ENCODE data around the gene CSRNP2. TPM values are rescaled to one million over a fixed set of nuclear protein-coding genes. Genes with fewer than 3 reads are reported as not detected.

CSRNP2 gene
- total RNA-seq, 2 donors from 2014 or later = 13.6 to 17.1 TPM

DNA sequence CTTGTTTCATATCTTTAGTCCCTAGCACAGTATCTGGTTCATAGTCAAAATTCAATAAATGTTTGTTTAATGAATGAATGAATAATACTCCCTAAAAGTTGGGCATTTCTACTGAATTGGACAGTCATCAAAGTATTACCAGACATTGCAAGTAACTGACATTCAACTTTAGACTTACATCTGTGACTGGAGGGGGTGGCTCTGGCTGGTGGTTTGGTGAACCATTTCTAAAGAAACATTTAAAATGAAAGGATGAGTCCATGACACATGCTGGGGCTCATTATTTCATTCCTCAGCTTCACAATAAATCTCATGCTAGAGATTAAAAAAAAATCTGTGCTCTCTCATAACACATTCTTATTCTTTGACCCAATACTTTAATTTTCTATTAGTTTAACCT, 20.6 kb upstream of the CSRNP2 start:
- H3K4me3 ChIP-seq = no peak overlapping the region
- H3K36me3 ChIP-seq = peaks cover 8% of the 10 kb centered on the region
- TF ChIP-seq, protein P1, sequence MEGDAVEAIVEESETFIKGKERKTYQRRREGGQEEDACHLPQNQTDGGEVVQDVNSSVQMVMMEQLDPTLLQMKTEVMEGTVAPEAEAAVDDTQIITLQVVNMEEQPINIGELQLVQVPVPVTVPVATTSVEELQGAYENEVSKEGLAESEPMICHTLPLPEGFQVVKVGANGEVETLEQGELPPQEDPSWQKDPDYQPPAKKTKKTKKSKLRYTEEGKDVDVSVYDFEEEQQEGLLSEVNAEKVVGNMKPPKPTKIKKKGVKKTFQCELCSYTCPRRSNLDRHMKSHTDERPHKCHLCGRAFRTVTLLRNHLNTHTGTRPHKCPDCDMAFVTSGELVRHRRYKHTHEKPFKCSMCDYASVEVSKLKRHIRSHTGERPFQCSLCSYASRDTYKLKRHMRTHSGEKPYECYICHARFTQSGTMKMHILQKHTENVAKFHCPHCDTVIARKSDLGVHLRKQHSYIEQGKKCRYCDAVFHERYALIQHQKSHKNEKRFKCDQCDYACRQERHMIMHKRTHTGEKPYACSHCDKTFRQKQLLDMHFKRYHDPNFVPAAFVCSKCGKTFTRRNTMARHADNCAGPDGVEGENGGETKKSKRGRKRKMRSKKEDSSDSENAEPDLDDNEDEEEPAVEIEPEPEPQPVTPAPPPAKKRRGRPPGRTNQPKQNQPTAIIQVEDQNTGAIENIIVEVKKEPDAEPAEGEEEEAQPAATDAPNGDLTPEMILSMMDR (IDR thresholded peaks at IDR 0.05) = no peak
- intact Hi-C loops (cut with DNase I) = no loop called here
- no peak overlapping the region for H3K9ac ChIP-seq (ENCODE audit: low read depth in 2 of 2, low read length in 2 of 2)
- no peaks in the 10 kb centered on the region for H3K4me1 ChIP-seq
- no peaks in the 10 kb centered on the region for H3K9me3 ChIP-seq
- DNase-seq = no peak
- no peak overlapping the region for H3K27ac ChIP-seq
- H3K27me3 ChIP-seq = no peaks in the 10 kb centered on the region

DNA sequence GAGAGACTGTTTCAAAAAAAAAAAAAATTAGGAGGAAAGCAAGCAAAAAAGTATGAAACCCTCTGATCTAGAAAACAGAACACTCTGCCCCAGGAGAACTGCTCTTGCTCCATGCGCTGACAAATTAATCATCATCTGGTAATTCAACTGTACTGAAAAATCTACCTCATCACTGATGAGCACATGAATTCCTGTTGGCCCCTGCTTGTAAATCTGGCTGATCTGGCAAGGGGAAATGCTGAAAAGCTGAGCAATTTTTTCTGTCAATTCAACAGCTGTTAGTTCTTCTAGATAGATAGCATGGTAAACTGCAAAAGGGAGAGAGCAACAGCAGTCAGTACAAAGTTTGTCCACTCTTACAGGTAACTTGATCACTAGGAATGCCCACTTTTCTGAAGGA, 15.2 kb upstream of the CSRNP2 start:
- no peak for DNase-seq
- no peaks in the 10 kb centered on the region for H3K9me3 ChIP-seq
- no peak overlapping the region for H3K27ac ChIP-seq
- no peaks in the 10 kb centered on the region for H3K4me1 ChIP-seq
- no peak overlapping the region for H3K9ac ChIP-seq (ENCODE audit: low read depth in 2 of 2, low read length in 2 of 2)
- TF ChIP-seq, protein P1 (IDR thresholded peaks at IDR 0.05) = no peak
- H3K36me3 ChIP-seq = peaks cover 8% of the 10 kb centered on the region
- H3K4me3 ChIP-seq = no peak overlapping the region
- H3K27me3 ChIP-seq = no peaks in the 10 kb centered on the region
- intact Hi-C loops (cut with DNase I) = no loop called here

DNA sequence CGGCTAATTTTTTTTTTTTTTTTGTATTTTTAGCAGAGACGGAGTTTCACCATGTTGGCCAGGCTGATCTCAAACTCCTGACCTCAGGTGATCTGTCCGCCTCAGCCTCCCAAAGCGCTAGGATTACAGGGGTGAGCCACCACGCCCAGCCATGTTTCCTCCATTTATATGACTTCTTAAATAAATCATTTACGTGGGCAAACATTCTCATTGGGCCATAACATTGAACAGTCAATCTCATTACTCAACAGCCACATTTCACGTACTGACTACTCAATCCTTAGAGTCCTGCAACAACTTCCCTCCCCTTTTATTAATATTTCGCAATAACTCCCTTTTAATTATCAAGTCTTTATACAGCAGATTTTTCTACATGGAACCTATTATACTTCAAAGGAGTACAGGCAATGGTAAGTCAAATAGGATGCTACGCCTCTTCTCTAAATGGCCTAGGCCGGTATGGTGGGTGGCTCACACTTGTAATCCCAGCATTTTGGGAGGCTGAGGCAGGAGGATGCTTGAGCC, 7.4 kb upstream of the CSRNP2 start:
- TF ChIP-seq, protein P1 (IDR thresholded peaks at IDR 0.05) = no peak
- Histone ChIP-seq H3K27me3 (no peaks in the 10 kb centered on the region), H3K27ac (no peak overlapping the region), H3K4me3 (no peak overlapping the region), H3K4me1 (no peaks in the 10 kb centered on the region), H3K9ac (ENCODE audit: low read depth in 2 of 2, low read length in 2 of 2) (no peak overlapping the region), H3K9me3 (no peaks in the 10 kb centered on the region), H3K36me3 (no peaks in the 10 kb centered on the region)
- intact Hi-C loops (cut with DNase I) = no loop called here
- DNase-seq = no peak

DNA sequence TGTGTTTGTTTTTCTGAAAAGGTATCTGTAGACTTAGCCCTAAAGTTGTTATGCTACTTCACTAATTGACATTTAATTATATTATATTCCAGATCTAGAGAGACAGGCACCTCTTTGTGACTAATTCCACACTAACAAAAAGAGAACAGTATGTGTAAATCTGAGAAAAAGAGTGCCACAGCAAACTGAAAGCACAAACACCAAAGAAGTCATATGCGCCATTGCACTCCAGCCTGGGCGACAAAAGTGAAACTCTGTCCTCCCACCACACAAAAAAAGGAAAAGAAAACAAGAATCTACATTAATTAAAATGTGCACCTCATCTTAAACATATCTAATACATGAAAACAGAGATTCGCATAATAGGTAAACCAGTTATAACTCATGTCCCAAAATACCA, 4.4 kb upstream of the CSRNP2 start:
- Histone ChIP-seq H3K27me3 (no peaks in the 10 kb centered on the region), H3K9ac (ENCODE audit: low read depth in 2 of 2, low read length in 2 of 2) (no peak overlapping the region), H3K4me1 (no peaks in the 10 kb centered on the region), H3K9me3 (no peaks in the 10 kb centered on the region), H3K4me3 (no peak overlapping the region), H3K27ac (no peak overlapping the region), H3K36me3 (no peaks in the 10 kb centered on the region)
- intact Hi-C loops (cut with DNase I) = no loop called here
- DNase-seq = no peak
- TF ChIP-seq, protein P1 (IDR thresholded peaks at IDR 0.05) = no peak

DNA sequence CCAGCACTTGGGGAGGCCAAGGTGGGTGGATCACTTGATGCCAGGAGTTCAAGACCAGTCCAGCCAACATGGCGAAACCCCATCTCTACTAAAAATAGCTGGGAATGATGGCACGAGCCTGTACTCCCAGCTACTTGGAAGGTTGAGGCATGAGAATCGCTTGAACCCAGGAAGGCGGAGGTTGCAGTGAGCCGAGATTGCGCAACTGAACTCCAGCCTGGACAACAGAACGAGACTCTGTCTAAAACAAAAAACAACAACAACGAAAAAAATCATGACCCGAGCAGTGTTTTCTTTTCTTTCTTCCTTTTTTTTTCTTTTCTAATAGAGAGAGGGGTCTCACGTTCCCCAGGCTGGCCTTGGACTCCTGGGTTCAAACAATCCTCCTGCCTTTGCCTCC, 3.5 kb upstream of the CSRNP2 start:
- intact Hi-C loops (cut with DNase I) = no loop called here
- DNase-seq = no peak

More for the DNA sequence above, 3.5 kb upstream of the CSRNP2 start:
- no peak overlapping the region for H3K27ac ChIP-seq
- no peaks in the 10 kb centered on the region for H3K27me3 ChIP-seq
- peaks cover 6% of the 10 kb centered on the region for H3K4me1 ChIP-seq
- TF ChIP-seq, protein P1 (IDR thresholded peaks at IDR 0.05) = no peak
- H3K4me3 ChIP-seq = no peak overlapping the region
- H3K9me3 ChIP-seq = no peaks in the 10 kb centered on the region
- no peak overlapping the region for H3K9ac ChIP-seq (ENCODE audit: low read depth in 2 of 2, low read length in 2 of 2)
- H3K36me3 ChIP-seq = no peaks in the 10 kb centered on the region
